ENCODE data around the gene NAA30.
"Not testable (repeated sequence)": the region's sequence is repeated elsewhere in the genome, so short reads cannot be mapped to it uniquely, and the experiment has no call there.

NAA30 gene

GRCh38 chr14:57390037-57390805 is at the start of gene NAA30:
TSS of gene NAA30 (plus strand) at chr14:57390586. CDS start at chr14:57390958, 372 bp downstream.
- FAIRE-seq (peak; percentile 100), DNase-seq (ENCODE audit: insufficient read length, low spot score) (peak; percentile 99)

GRCh38 chr14:57343545-57344297 is 46.7 kb upstream of the NAA30 start:
- FAIRE-seq; DNase-seq (ENCODE audit: insufficient read length, low spot score): not testable (repeated sequence)

- DNase-seq (ENCODE audit: insufficient read length, low spot score) (no peak), FAIRE-seq (no peak)
These were observed 45.3 kb upstream of the NAA30 start for GRCh38 chr14:57345106-57345505.

GRCh38 chr14:57346741-57347140 is 43.6 kb upstream of the NAA30 start:
- FAIRE-seq (peak; percentile 85), DNase-seq (ENCODE audit: insufficient read length, low spot score) (no peak)

- no peak for DNase-seq (ENCODE audit: insufficient read length, low spot score)
- FAIRE-seq, result peak; percentile 87
These were observed 37.8 kb upstream of the NAA30 start for GRCh38 chr14:57352396-57353170.

GRCh38 chr14:57355081-57355800 is 35.1 kb upstream of the NAA30 start:
- FAIRE-seq (peak; percentile 81), DNase-seq (ENCODE audit: insufficient read length, low spot score) (no peak)

- FAIRE-seq (no peak), DNase-seq (ENCODE audit: insufficient read length, low spot score) (no peak)
These were observed 28.0 kb upstream of the NAA30 start for GRCh38 chr14:57362361-57362760.

GRCh38 chr14:57364659-57365450 is 25.5 kb upstream of the NAA30 start:
- no peak for DNase-seq (ENCODE audit: insufficient read length, low spot score)
- peak; percentile 83 for FAIRE-seq

- not testable (repeated sequence) for DNase-seq (ENCODE audit: insufficient read length, low spot score)
- FAIRE-seq, result peak; percentile 81
These were observed 20.2 kb upstream of the NAA30 start for GRCh38 chr14:57370187-57370586.

GRCh38 chr14:57371013-57371412 is 19.4 kb upstream of the NAA30 start:
- FAIRE-seq (peak; percentile 72), DNase-seq (ENCODE audit: insufficient read length, low spot score) (no peak)

- DNase-seq (ENCODE audit: insufficient read length, low spot score), result no peak
- no peak for FAIRE-seq
These were observed 15.2 kb upstream of the NAA30 start for GRCh38 chr14:57375156-57375555.

GRCh38 chr14:57378661-57379060 is 11.7 kb upstream of the NAA30 start:
- FAIRE-seq (no peak), DNase-seq (ENCODE audit: insufficient read length, low spot score) (no peak)

- FAIRE-seq (peak; percentile 82), DNase-seq (ENCODE audit: insufficient read length, low spot score) (no peak)
These were observed 9.5 kb upstream of the NAA30 start for GRCh38 chr14:57380935-57381334.

- FAIRE-seq, result peak; percentile 100
- peak; percentile 51 for DNase-seq (ENCODE audit: insufficient read length, low spot score)
These were observed 8.1 kb upstream of the NAA30 start for GRCh38 chr14:57382283-57382682.

GRCh38 chr14:57383125-57383745 is 7.2 kb upstream of the NAA30 start:
- DNase-seq (ENCODE audit: insufficient read length, low spot score), result no peak
- FAIRE-seq, result peak; percentile 9

- peak; percentile 57 for FAIRE-seq
- DNase-seq (ENCODE audit: insufficient read length, low spot score), result no peak
These were observed 2.3 kb upstream of the NAA30 start for GRCh38 chr14:57388067-57388466.

GRCh38 chr14:57389646-57390036 is 745 bp upstream of the NAA30 start:
- FAIRE-seq (no peak), DNase-seq (ENCODE audit: insufficient read length, low spot score) (no peak)

- peak; percentile 60 for DNase-seq (ENCODE audit: insufficient read length, low spot score)
- no peak for FAIRE-seq
These were observed 575 bp downstream of the NAA30 start for GRCh38 chr14:57390806-57391516.
